Measurements from ENCODE around the gene CUX1.

CUX1 gene

GRCh38 chr7:102080019-102080433 lies 262.6 kb downstream of the CUX1 start:
- TF ChIP-seq CTCF (conservative IDR thresholded peaks at IDR 0.05; ENCODE audit: low read length): no peak
- no peak for DNase-seq (ENCODE audit: low read depth)
- no peak overlapping the region for H3K4me3 ChIP-seq (ENCODE audit: low read length)

GRCh38 chr7:102080434-102081243 lies 263.2 kb downstream of the CUX1 start:
- TF ChIP-seq CTCF (conservative IDR thresholded peaks at IDR 0.05; ENCODE audit: low read length): no peak
- no peak overlapping the region for H3K4me3 ChIP-seq (ENCODE audit: low read length)
- no peak for DNase-seq (ENCODE audit: low read depth)

GRCh38 chr7:102081244-102081627 lies 263.8 kb downstream of the CUX1 start:
- H3K4me3 ChIP-seq (ENCODE audit: low read length): no peak overlapping the region
- TF ChIP-seq CTCF (conservative IDR thresholded peaks at IDR 0.05; ENCODE audit: low read length): no peak
- DNase-seq (ENCODE audit: low read depth): no peak

- H3K4me3 ChIP-seq (ENCODE audit: low read length): no peak overlapping the region
- DNase-seq (ENCODE audit: low read depth): no peak
- TF ChIP-seq CTCF (conservative IDR thresholded peaks at IDR 0.05; ENCODE audit: low read length): no peak
Measured at GRCh38 chr7:102082693-102083368, 265.4 kb downstream of the CUX1 start.

GRCh38 chr7:102085218-102085772 lies 267.9 kb downstream of the CUX1 start:
- H3K4me3 ChIP-seq (ENCODE audit: low read length): no peak overlapping the region
- no peak for DNase-seq (ENCODE audit: low read depth)
- TF ChIP-seq CTCF (conservative IDR thresholded peaks at IDR 0.05; ENCODE audit: low read length): no peak

- no peak for DNase-seq (ENCODE audit: low read depth)
- H3K4me3 ChIP-seq (ENCODE audit: low read length): no peak overlapping the region
- no peak for TF ChIP-seq CTCF (conservative IDR thresholded peaks at IDR 0.05; ENCODE audit: low read length)
Measured at GRCh38 chr7:102089175-102090098, 272.0 kb downstream of the CUX1 start.

Measured in AG10803 (cell line).